A673 (cell line): ENCODE results near the gene ATIC. TPM values are rescaled to one million over a fixed set of nuclear protein-coding genes. Genes with fewer than 3 reads are reported as not detected.

Experiments used
- BruUV-seq: library from RNA; stranded (reverse); fragments of 400-500 nt; replicated peaks from 2 replicates; lab custom pipeline; 2021; lab: Mats Ljungman, UMichigan
- CTCF ChIA-PET: fragments of 300-600 bp; sonication (Branson Sonifier 250); formaldehyde crosslinking; loops from one replicate; lab custom pipeline; 2022; ENCODE audit warnings: antibody characterized with exemption; lab: Charles Lee
- POLR2A ChIA-PET: fragments of 300-600 bp; sonication (Branson Sonifier 250); formaldehyde crosslinking; loops from one replicate; lab custom pipeline; 2022; ENCODE audit warnings: antibody characterized with exemption; ENCODE audit not compliant: low non-redundant PET; lab: Charles Lee
- DNase-seq: peaks from one replicate; pipeline ENCODE4 v3.0.0-alpha.2; 2015; ENCODE audit warnings: low spot score
- H3K27ac ChIP-seq: fragments of 200-600 bp; sonication (generic); 2 replicates; pipeline ENCODE4 v1.5.1; 2016; ENCODE audit warnings: mixed run types, low read depth, mild to moderate bottlenecking, mixed read lengths, antibody characterized with exemption, low read length; ENCODE audit not compliant: poor library complexity, severe bottlenecking
- H3K27me3 ChIP-seq: fragments of 200-600 bp; sonication (generic); replicated peaks from 2 replicates; pipeline ENCODE4 v1.6.1; 2017; ENCODE audit warnings: mixed run types, low read depth, mild to moderate bottlenecking, mixed read lengths, antibody characterized with exemption, low read length; ENCODE audit not compliant: insufficient read depth, poor library complexity
- H3K36me3 ChIP-seq: fragments of 200-600 bp; sonication (generic); 2 replicates; pipeline ENCODE4 v1.6.1; 2016; ENCODE audit warnings: mixed run types, mild to moderate bottlenecking, mixed read lengths, antibody characterized with exemption, low read length; ENCODE audit not compliant: insufficient read depth, poor library complexity, severe bottlenecking
- H3K4me1 ChIP-seq: fragments of 200-600 bp; sonication (generic); 2 replicates; pipeline ENCODE4 v1.6.1; 2017; ENCODE audit warnings: mixed run types, mild to moderate bottlenecking, mixed read lengths, antibody characterized with exemption, low read length; ENCODE audit not compliant: insufficient read depth, poor library complexity, severe bottlenecking
- H3K4me3 ChIP-seq: fragments of 200-600 bp; sonication (generic); 2 replicates; pipeline ENCODE4 v1.5.1; 2016; ENCODE audit warnings: low read depth, mixed run types, mild to moderate bottlenecking, mixed read lengths, low read length; ENCODE audit not compliant: poor library complexity, severe bottlenecking
- H3K9me3 ChIP-seq: fragments of 200-600 bp; sonication (generic); 2 replicates; pipeline ENCODE4 v1.6.1; 2016; ENCODE audit warnings: mixed run types, low read depth, mild to moderate bottlenecking, mixed read lengths, antibody characterized with exemption, low read length; ENCODE audit not compliant: poor library complexity, severe bottlenecking
- CTCF ChIP-seq: fragments of 300-800, 200-600 bp; sonication (generic); conservative IDR thresholded peaks from 2 replicates; pipeline ENCODE4 v1.5.1; 2017; ENCODE audit warnings: low read depth, mild to moderate bottlenecking, antibody characterized with exemption, low read length, moderate library complexity, mixed read lengths
- EZH2 ChIP-seq: fragments of 200-600 bp; sonication (generic); IDR thresholded peaks from 2 replicates; pipeline ENCODE4 v1.6.1; 2017; ENCODE audit warnings: borderline replicate concordance, low read depth, mild to moderate bottlenecking, mixed read lengths, antibody characterized with exemption, low read length; ENCODE audit not compliant: poor library complexity, severe bottlenecking
- intact Hi-C: fragments of 100-400 bp; cut with micrococcal nuclease; formaldehyde crosslinking; loops from one replicate; pipeline ENCODE4 v1.10.0; 2022; ENCODE audit not compliant: unreplicated experiment
- total RNA-seq: library from RNA; stranded (reverse); gene quantifications from 2 replicates; pipeline ENCODE4 v1.2.3, GENCODE V29; 2021

The ATIC gene
- total RNA-seq, 1 experiment from 2014 or later, result 328 TPM

- POLR2A ChIA-PET, result interaction anchor here (0.5 kb wide), 1 partner anchor 18 kb away, joined by 9 read pairs; no protein-coding TSS in a partner anchor
- H3K27me3 ChIP-seq, result no peaks in the 10 kb centered on the region
- DNase-seq, result no peak
- TF ChIP-seq CTCF (no peak), EZH2 (no peak)
- intact Hi-C loops, result no loop called here
- no TSS peak for BruUV-seq
- no peaks in the 10 kb centered on the region for H3K9me3 ChIP-seq
- H3K27ac ChIP-seq, result peak overlapping the region; percentile 12
- CTCF ChIA-PET, result no interaction called here
- H3K36me3 ChIP-seq, result peaks cover 100% of the 10 kb centered on the region
- H3K4me3 ChIP-seq, result no peak overlapping the region
- H3K4me1 ChIP-seq, result peaks cover 21% of the 10 kb centered on the region
Observed at GRCh38 chr2:215392164-215392563, 80.3 kb downstream of the ATIC start.

GRCh38 chr2:215392687-215393270 lies 80.9 kb downstream of the ATIC start:
- no peak overlapping the region for H3K27ac ChIP-seq
- H3K9me3 ChIP-seq, result no peaks in the 10 kb centered on the region
- intact Hi-C loops, result no loop called here
- peaks cover 27% of the 10 kb centered on the region for H3K4me1 ChIP-seq
- CTCF ChIA-PET, result no interaction called here
- no peak overlapping the region for H3K4me3 ChIP-seq
- H3K36me3 ChIP-seq, result peaks cover 100% of the 10 kb centered on the region
- no peaks in the 10 kb centered on the region for H3K27me3 ChIP-seq
- TF ChIP-seq EZH2 (no peak), CTCF (no peak)
- DNase-seq, result no peak
- POLR2A ChIA-PET, result interaction anchor here (0.5 kb wide), 1 partner anchor 17 kb away, joined by 9 read pairs; no protein-coding TSS in a partner anchor
- BruUV-seq, result no TSS peak

GRCh38 chr2:215394102-215394805 lies 82.4 kb downstream of the ATIC start:
- no peak overlapping the region for H3K4me3 ChIP-seq
- no peaks in the 10 kb centered on the region for H3K27me3 ChIP-seq
- no peaks in the 10 kb centered on the region for H3K9me3 ChIP-seq
- peaks cover 100% of the 10 kb centered on the region for H3K36me3 ChIP-seq
- ChIA-PET CTCF (no interaction called here), POLR2A (no interaction called here)
- peaks cover 37% of the 10 kb centered on the region for H3K4me1 ChIP-seq
- BruUV-seq, result no TSS peak
- TF ChIP-seq CTCF (no peak), EZH2 (no peak)
- H3K27ac ChIP-seq, result no peak overlapping the region
- no peak for DNase-seq
- intact Hi-C loops, result no loop called here
